GM20000 (cell line): Measurements from ENCODE around the gene CCDC30.
"Not testable (repeated sequence)": the region's sequence is repeated elsewhere in the genome, so short reads cannot be mapped to it uniquely, and the experiment has no call there.

Source experiments
- DNase-seq: peaks from one replicate; pipeline ENCODE4 v3.0.0; 2012; ENCODE audit warnings: low spot score
- CTCF ChIP-seq: IDR thresholded peaks from 2 replicates; pipeline ENCODE4 v1.5.1; 2012; ENCODE audit warnings: mild to moderate bottlenecking, control low read depth; ENCODE audit errors: extremely low read depth, missing control alignments

The CCDC30 gene

GRCh38 chr1:42675467-42675866 lies 212.4 kb downstream of the CCDC30 start:
- no peak for DNase-seq

GRCh38 chr1:42676534-42677087 lies 213.5 kb downstream of the CCDC30 start:
- DNase-seq: no peak
- no peak for TF ChIP-seq CTCF

More at GRCh38 chr1:42675467-42675866, 212.4 kb downstream of the CCDC30 start:
- TF ChIP-seq CTCF: no peak

- DNase-seq: no peak
- no peak for TF ChIP-seq CTCF
These were observed 216.4 kb downstream of the CCDC30 start for GRCh38 chr1:42679364-42679983.

- TF ChIP-seq CTCF: no peak
- DNase-seq: no peak
These were observed 217.0 kb downstream of the CCDC30 start for GRCh38 chr1:42680055-42680454.

- peak; percentile 31 for DNase-seq
- no peak for TF ChIP-seq CTCF
These were observed 218.0 kb downstream of the CCDC30 start for GRCh38 chr1:42680921-42681683.

- peak; percentile 98 for DNase-seq
These were observed 218.8 kb downstream of the CCDC30 start, which contains the start of gene YBX1 for GRCh38 chr1:42681741-42682483. TSS of gene YBX1 (plus strand) at chr1:42682418. CDS start at chr1:42682566, 148 bp downstream.

GRCh38 chr1:42682484-42682738 lies 219.3 kb downstream of the CCDC30 start:
- DNase-seq: not testable (repeated sequence)

More at GRCh38 chr1:42681741-42682483, 218.8 kb downstream of the CCDC30 start, which contains the start of gene YBX1:
- TF ChIP-seq CTCF: no peak
